NCI-H1417 treated with DMSO at 0.1 percent for 48 hours (cell line): ENCODE data around the gene RPL4.

ENCODE experiments used
- DNase-seq: peaks from one replicate; lab custom pipeline; 2025; lab: John Stamatoyannopoulos, UW

The RPL4 gene

DNA sequence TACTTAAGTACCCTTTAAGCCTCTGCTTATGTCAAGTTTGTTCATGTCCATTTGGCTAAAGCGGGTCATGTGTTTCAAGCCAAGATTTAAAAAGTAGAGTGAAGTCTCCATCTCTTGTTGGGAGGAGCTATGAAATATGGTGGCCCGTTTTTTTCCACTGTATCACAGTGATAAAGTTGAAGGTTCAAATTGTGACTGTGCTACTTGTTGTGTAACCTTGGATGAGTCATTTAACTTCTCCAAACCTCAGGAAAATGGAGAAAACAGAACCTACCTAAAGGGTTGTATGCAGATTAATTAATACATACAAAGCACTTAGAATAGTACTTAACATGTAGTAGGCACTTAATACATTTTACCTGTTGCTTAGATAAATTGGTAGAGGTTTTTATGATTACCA, 50.5 kb downstream of the RPL4 start:
- DNase-seq, result no peak

DNA sequence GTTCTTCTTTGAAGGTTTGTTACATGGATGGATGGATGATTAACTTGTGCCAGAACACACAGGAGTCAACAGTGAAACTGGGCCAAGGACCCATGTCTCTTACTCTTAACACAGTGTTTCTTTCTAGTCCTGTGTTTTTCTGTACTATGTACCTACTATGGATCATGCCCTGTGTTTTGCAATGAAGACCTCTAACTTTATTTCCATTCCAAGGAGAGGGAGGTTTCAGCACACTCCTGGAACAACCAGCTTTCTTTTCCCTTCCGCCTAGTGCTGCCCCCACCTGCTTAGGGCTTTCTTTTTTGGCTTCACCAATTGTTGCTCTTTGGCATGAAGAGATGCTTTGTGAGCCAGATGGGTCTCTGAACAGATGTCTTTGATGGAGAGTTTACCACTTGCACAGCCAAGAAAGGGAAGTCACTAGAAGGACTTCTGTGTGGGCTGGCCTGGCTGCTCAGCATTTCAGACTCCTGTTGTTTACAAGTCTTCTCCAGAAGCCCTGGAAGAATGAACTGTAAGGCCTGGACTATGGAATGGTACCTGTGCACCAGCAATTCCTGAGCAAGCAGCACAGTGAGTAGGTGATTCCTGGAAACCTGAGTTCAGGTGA, 51.6 kb downstream of the RPL4 start:
- DNase-seq, result no peak

DNA sequence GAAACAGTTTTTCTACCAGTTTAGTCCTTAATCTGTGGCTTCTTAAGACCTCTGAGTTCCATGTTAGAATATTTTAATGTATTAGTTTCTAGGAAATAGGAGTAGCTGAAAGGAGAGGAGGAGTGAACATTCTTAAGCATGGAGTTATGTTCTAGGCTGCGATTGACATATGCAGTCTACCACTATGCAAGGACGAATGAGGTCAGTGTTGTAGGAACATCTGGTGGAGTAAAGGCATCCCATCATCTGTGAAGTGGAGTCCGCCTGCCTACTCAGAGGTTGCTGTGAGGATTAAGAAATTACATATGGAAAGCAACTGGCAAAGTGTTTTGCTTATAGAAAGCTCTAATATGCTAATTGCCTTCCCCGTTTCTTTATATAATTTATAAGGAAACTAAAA, 52.2 kb downstream of the RPL4 start:
- DNase-seq, result no peak
